Measurements from ENCODE around the gene CACNB2.

DNA sequence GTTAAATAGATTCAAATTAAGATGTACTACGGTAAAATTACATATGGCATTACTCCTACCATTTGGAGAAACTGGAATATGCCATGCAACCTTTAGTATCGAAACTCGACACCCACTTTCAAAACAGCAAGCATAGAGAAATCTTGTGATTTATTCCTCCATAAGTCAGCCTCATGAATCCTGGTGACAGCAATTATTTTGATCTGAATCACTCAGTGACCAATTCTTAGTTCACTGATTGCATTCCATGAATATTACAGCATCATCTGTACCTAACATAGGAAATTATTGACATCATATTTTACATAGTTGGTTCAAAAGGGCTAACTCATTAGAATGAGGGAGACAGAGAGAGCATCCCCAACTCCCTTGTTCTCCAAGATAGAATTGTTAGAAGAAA, 89.6 kb downstream of the CACNB2 start:
- TF ChIP-seq, protein P1, sequence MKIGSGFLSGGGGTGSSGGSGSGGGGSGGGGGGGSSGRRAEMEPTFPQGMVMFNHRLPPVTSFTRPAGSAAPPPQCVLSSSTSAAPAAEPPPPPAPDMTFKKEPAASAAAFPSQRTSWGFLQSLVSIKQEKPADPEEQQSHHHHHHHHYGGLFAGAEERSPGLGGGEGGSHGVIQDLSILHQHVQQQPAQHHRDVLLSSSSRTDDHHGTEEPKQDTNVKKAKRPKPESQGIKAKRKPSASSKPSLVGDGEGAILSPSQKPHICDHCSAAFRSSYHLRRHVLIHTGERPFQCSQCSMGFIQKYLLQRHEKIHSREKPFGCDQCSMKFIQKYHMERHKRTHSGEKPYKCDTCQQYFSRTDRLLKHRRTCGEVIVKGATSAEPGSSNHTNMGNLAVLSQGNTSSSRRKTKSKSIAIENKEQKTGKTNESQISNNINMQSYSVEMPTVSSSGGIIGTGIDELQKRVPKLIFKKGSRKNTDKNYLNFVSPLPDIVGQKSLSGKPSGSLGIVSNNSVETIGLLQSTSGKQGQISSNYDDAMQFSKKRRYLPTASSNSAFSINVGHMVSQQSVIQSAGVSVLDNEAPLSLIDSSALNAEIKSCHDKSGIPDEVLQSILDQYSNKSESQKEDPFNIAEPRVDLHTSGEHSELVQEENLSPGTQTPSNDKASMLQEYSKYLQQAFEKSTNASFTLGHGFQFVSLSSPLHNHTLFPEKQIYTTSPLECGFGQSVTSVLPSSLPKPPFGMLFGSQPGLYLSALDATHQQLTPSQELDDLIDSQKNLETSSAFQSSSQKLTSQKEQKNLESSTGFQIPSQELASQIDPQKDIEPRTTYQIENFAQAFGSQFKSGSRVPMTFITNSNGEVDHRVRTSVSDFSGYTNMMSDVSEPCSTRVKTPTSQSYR (CRISPR knock-in tag; IDR thresholded peaks at IDR 0.05), result no peak
- TF ChIP-seq, protein P2, sequence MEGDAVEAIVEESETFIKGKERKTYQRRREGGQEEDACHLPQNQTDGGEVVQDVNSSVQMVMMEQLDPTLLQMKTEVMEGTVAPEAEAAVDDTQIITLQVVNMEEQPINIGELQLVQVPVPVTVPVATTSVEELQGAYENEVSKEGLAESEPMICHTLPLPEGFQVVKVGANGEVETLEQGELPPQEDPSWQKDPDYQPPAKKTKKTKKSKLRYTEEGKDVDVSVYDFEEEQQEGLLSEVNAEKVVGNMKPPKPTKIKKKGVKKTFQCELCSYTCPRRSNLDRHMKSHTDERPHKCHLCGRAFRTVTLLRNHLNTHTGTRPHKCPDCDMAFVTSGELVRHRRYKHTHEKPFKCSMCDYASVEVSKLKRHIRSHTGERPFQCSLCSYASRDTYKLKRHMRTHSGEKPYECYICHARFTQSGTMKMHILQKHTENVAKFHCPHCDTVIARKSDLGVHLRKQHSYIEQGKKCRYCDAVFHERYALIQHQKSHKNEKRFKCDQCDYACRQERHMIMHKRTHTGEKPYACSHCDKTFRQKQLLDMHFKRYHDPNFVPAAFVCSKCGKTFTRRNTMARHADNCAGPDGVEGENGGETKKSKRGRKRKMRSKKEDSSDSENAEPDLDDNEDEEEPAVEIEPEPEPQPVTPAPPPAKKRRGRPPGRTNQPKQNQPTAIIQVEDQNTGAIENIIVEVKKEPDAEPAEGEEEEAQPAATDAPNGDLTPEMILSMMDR (IDR thresholded peaks at IDR 0.05), result no peak
- no peak for TF ChIP-seq IRF2 (CRISPR knock-in tag; IDR thresholded peaks at IDR 0.05; ENCODE audit: borderline replicate concordance, low read depth)
- TF ChIP-seq CREB1 (CRISPR knock-in tag; IDR thresholded peaks at IDR 0.05), result no peak
- TF ChIP-seq NR3C1 (CRISPR knock-in tag; conservative IDR thresholded peaks at IDR 0.05; ENCODE audit: low read depth), result no peak
- TF ChIP-seq TEAD4 (CRISPR knock-in tag; IDR thresholded peaks at IDR 0.05), result no peak
- no peak for TF ChIP-seq JUN (CRISPR knock-in tag; IDR thresholded peaks at IDR 0.05)
- no peak for TF ChIP-seq TEAD1 (CRISPR knock-in tag; IDR thresholded peaks at IDR 0.05)
- TF ChIP-seq PRRX2 (CRISPR knock-in tag; IDR thresholded peaks at IDR 0.05), result no peak
- no peak for TF ChIP-seq NFE2L1 (CRISPR knock-in tag; IDR thresholded peaks at IDR 0.05)
- TF ChIP-seq, protein P3, sequence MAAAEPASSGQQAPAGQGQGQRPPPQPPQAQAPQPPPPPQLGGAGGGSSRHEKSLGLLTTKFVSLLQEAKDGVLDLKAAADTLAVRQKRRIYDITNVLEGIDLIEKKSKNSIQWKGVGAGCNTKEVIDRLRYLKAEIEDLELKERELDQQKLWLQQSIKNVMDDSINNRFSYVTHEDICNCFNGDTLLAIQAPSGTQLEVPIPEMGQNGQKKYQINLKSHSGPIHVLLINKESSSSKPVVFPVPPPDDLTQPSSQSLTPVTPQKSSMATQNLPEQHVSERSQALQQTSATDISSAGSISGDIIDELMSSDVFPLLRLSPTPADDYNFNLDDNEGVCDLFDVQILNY (CRISPR knock-in tag; IDR thresholded peaks at IDR 0.05), result no peak
